Cardiac fibroblast (primary cell): ENCODE measurements around the gene GDNF.

Experiments used
- DNase-seq, 2 donors: peaks; one replicate each; pipeline versions ENCODE4 v3.0.0 to v3.0.0-alpha.2; 2010; ENCODE audit warnings: low read depth in 2 of 2
- H3K4me3 ChIP-seq, 2 donors: replicated peaks in 1 of 2; 1 replicate in 1 of 2; 2 replicates in 1 of 2; pipeline ENCODE4 v1.5.1; 2011; ENCODE audit warnings: low read depth in 2 of 2, low read length in 2 of 2, mild to moderate bottlenecking in 2 of 2, moderate library complexity in 1 of 2
- CTCF ChIP-seq: IDR thresholded peaks from one replicate; pipeline ENCODE4 v1.5.1; 2011; ENCODE audit warnings: low read depth, mild to moderate bottlenecking, low read length, inconsistent platforms

Gene GDNF

DNA sequence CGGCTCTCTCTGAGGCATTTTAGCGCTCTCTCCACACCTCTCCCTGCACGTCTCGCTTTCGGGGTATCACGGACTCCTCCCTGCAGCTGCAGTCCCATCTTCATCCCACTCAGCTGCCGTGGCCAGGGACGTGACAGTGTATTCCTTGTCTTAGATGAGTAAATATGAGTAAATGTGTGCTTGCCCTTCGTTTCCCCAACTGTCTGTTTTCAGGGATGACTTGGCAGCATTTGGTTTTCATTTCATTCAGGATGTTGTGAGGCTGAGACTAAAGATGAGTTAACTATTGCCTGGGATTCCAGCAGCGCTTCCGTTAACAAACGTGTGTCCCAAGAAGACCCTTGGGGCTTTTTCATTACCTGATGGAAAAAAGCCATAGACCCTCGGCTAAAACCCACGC is 29.5 kb downstream of the GDNF start:
- H3K4me3 ChIP-seq, result no peak overlapping the region
- peak in 1 of 2 donors; percentile 79 for DNase-seq
- no peak for TF ChIP-seq CTCF

DNA sequence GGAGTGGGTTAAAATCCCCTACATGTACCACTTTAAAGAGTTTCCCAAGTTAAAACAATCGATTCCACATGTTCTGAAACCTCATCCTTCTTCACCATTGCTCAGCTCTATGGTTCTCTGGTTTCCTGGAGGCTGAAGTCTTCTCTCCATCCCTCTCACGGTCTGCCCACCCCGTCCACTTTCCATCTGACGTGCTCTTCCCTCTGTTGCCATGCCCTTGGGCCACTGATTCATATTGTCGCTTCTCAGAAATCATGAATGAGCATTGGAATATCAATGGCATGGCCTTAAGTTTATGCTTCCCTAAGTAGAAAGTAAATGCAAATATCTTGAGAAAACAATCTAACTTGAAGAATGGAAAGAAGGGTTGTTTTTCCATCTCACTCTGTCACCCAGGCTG is 30.9 kb downstream of the GDNF start:
- no peak overlapping the region for H3K4me3 ChIP-seq
- no peak for DNase-seq
- TF ChIP-seq CTCF, result no peak

DNA sequence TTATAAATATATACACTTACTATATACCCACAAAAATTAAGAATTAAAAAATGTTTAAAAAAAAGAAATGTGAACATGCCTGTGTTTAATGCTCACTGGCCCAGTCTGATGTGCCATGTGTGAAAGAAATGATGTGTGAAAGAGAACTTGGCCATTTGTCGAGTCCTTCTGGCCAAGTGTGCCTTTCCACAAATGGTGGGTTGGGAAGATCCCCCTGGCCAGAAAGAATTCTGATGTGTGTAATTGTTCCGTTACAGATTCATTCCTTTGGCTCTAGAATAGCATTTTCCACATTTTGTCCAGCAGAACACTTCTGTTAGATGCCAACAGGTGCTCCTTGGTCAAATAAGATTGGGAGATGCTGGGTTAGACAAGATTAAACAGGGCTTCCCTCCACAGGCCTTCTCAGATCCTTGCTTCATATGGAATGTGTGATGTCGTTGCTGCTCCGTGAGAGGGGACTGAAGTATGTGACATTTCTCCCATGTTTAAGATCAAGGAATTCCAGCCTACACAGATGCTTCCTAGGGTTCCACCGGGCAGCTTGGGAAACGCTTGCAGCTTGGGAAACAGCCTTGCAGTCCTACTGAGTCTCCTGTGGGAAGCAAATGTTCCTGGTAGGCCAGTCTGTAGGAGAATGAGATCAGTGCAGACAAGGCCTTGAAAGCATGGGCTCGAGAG is 32.1 kb downstream of the GDNF start:
- no peak for TF ChIP-seq CTCF
- no peak for DNase-seq
- H3K4me3 ChIP-seq, result no peak overlapping the region

- TF ChIP-seq CTCF, result no peak
- no peak for DNase-seq
- H3K4me3 ChIP-seq, result no peak overlapping the region
Measured at GRCh38 chr5:37807015-37807414, 32.8 kb downstream of the GDNF start.

GRCh38 chr5:37806476-37806875 is 33.4 kb downstream of the GDNF start:
- peak in 1 of 2 donors; percentile 22 for DNase-seq
- TF ChIP-seq CTCF, result no peak
- no peak overlapping the region for H3K4me3 ChIP-seq

- no peak overlapping the region for H3K4me3 ChIP-seq
- DNase-seq, result no peak
- no peak for TF ChIP-seq CTCF
Measured at GRCh38 chr5:37806016-37806415, 33.8 kb downstream of the GDNF start.

DNA sequence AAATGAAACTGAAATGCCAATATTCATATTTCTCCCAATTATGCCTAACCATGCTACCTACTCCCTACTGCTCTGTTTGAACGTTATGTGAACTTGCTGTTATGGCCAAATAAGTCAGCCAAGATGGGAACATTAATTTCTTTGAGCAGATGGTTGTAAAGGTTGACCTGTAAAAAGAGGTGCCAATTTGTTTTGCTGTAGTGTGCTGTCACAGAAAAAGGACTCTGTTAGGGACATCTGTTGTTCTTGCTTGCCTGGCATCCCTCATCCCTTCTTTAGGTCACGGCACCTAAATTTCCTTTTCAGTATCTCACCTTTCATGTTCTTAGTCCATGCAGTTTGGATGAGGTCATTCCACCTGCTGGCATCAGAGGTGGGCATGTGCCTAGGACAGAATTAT is 35.4 kb downstream of the GDNF start:
- TF ChIP-seq CTCF, result no peak
- DNase-seq, result no peak
- no peak overlapping the region for H3K4me3 ChIP-seq
